ENCODE results near the gene CASP12. TPM values are rescaled to one million over a fixed set of nuclear protein-coding genes. Genes with fewer than 3 reads are reported as not detected.

The CASP12 gene
- 0.47 TPM in 1 of 2 replicates, not detected in the other for total RNA-seq

DNA sequence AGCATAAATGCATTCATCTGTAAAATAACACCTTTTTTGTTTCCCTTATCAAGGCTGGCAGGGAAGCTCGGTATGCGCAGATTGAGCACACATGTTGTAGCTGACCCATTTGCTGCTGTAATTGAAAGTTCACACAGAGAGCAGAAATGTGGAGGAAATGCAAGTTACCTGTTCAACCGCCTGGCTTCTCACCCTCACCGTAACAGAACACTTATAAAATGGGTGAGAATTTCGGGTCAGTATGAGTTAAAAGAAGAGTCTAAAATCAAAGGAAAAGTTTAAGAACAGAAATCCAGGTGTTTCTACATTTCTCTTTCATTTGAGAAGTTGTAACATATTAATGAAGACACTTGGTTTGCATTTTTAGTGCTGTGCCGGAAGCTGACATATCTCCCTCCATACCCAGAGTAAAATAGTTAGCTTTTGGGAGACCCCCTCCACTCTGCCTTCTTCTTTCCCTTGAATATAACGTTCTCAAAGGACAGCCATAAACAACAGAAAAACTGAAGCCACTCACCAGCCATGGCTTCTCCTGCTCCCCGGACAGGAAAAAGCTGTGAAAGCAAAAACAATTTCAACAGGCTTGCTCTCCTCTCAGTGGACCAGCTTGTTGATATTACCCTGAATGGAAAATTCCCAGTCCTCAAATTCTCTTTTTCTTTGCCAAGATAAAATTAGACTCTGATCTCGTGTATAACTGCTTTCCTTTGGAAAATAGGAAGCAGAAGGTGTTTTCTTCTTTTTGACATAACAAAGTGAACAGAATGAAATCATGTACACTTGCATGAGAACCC lies at the start of gene CASP12:
Gene CASP12 (minus strand): TSS at position 570 of the 794 bp plus-strand sequence.

Other genes with a start within 250 kb of the CASP12 start
- gene CASP4, start 70.1 kb upstream of the CASP12 start, total RNA-seq, result 94.9 and 107 TPM in 2 replicates
- gene CASP5, start 124.7 kb upstream of the CASP12 start, total RNA-seq, result under 0.01 TPM in 1 of 2 replicates, not detected in the other
- gene CASP1, start 136.7 kb upstream of the CASP12 start, total RNA-seq, result 65.1 and 74.3 TPM in 2 replicates
- gene CARD16, start 146.9 kb upstream of the CASP12 start, total RNA-seq, result 25.1 and 30.0 TPM in 2 replicates
- not detected in 2 replicates for gene CARD18, start 241.3 kb upstream of the CASP12 start, total RNA-seq